ENCODE data around the gene SPOP. TPM values are rescaled to one million over a fixed set of nuclear protein-coding genes. Genes with fewer than 3 reads are reported as not detected.
A peak's percentile ranks its signal among the peaks of the same experiment; 100 is the strongest.

Gene SPOP
- total RNA-seq, 3 donors from 2014 or later, result 61.4 to 78.1 (median 71.9) TPM

GRCh38 chr17:49600949-49601348, 76.9 kb downstream of the SPOP start:
- no peak for ATAC-seq
- no peak overlapping the region for H3K4me3 Mint-ChIP-seq
- no peak for DNase-seq
- H3K27me3 Mint-ChIP-seq (ENCODE audit: low read depth), result no peaks in the 10 kb centered on the region
- H3K36me3 Mint-ChIP-seq (ENCODE audit: insufficient read depth), result peaks cover 36% of the 10 kb centered on the region
- H3K4me1 Mint-ChIP-seq (ENCODE audit: low read depth), result no peaks in the 10 kb centered on the region
- no peaks in the 10 kb centered on the region for H3K9me3 Mint-ChIP-seq

- no peak for DNase-seq
- Mint-ChIP-seq H3K9me3 (no peaks in the 10 kb centered on the region), H3K36me3 (ENCODE audit: insufficient read depth) (peaks cover 42% of the 10 kb centered on the region), H3K4me3 (no peak overlapping the region), H3K27me3 (ENCODE audit: low read depth) (no peaks in the 10 kb centered on the region), H3K4me1 (ENCODE audit: low read depth) (no peaks in the 10 kb centered on the region)
- no peak for ATAC-seq
Observed at GRCh38 chr17:49598918-49599317, 79.0 kb downstream of the SPOP start.

- peaks cover 42% of the 10 kb centered on the region for H3K36me3 Mint-ChIP-seq (ENCODE audit: insufficient read depth)
- H3K27me3 Mint-ChIP-seq (ENCODE audit: low read depth), result no peaks in the 10 kb centered on the region
- no peaks in the 10 kb centered on the region for H3K4me1 Mint-ChIP-seq (ENCODE audit: low read depth)
- no peaks in the 10 kb centered on the region for H3K9me3 Mint-ChIP-seq
- DNase-seq, result no peak
- no peak overlapping the region for H3K4me3 Mint-ChIP-seq
- no peak for ATAC-seq
Observed at GRCh38 chr17:49597928-49598655, 79.8 kb downstream of the SPOP start.

DNA sequence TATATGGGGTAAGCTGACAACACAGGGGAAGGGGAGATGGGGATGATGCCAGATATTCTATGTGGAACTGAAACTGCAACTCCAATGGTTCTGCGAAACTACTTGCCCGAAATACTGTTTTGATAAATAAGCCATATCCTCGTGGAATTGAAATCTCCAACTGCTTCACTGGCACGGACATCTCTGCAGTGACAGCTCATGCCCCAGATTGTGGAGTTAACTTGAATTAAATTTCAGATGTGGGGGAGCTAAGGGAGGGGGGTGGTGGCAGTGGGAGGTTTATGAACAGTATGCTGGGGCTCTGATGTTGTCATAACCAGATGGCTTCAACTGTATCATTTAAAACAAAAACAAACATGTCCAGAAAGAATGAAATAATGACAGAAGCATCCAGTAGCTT, 80.5 kb downstream of the SPOP start:
- no peak for ATAC-seq
- H3K36me3 Mint-ChIP-seq (ENCODE audit: insufficient read depth), result peaks cover 45% of the 10 kb centered on the region
- DNase-seq, result no peak
- H3K9me3 Mint-ChIP-seq, result no peaks in the 10 kb centered on the region
- no peaks in the 10 kb centered on the region for H3K4me1 Mint-ChIP-seq (ENCODE audit: low read depth)
- no peaks in the 10 kb centered on the region for H3K27me3 Mint-ChIP-seq (ENCODE audit: low read depth)
- no peak overlapping the region for H3K4me3 Mint-ChIP-seq

DNA sequence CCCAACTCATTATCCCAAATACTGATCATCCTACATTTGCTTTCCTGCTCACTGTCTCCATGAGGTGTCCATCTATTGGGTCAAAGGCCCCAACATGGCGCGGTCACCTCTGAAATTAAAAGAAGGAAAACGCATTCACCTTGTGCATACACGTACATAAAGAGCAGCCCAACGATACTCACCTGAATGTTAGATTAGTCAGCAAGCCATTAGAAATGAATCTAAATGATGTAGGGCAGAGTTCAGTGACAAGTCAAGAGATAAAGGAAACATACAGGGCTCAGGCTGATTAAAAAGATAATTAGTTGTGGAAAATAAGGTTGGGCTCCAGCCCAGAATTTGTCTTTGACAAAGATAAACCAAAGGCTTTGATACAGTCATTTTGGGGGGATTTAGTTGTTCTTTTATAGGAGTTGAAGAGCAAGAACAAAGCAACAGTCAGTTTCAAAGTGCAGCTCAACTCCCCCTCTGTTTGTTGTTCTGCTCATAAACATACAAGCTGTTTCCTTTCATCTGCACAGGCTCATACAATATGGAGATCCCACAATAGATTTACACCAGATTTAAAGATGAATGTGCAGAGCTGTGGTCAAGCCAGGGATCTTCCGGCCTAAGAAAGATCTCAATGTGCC, 81.2 kb downstream of the SPOP start:
- DNase-seq (no peak), ATAC-seq (no peak)
- Mint-ChIP-seq H3K27me3 (ENCODE audit: low read depth) (no peaks in the 10 kb centered on the region), H3K4me3 (no peak overlapping the region), H3K9me3 (no peaks in the 10 kb centered on the region), H3K4me1 (ENCODE audit: low read depth) (no peaks in the 10 kb centered on the region), H3K36me3 (ENCODE audit: insufficient read depth) (peaks cover 43% of the 10 kb centered on the region)

- no peaks in the 10 kb centered on the region for H3K4me1 Mint-ChIP-seq (ENCODE audit: low read depth)
- H3K4me3 Mint-ChIP-seq, result no peak overlapping the region
- H3K36me3 Mint-ChIP-seq (ENCODE audit: insufficient read depth), result peaks cover 42% of the 10 kb centered on the region
- ATAC-seq (no peak), DNase-seq (no peak)
- H3K9me3 Mint-ChIP-seq, result no peaks in the 10 kb centered on the region
- H3K27me3 Mint-ChIP-seq (ENCODE audit: low read depth), result no peaks in the 10 kb centered on the region
Observed at GRCh38 chr17:49595980-49596379, 81.9 kb downstream of the SPOP start.

DNA sequence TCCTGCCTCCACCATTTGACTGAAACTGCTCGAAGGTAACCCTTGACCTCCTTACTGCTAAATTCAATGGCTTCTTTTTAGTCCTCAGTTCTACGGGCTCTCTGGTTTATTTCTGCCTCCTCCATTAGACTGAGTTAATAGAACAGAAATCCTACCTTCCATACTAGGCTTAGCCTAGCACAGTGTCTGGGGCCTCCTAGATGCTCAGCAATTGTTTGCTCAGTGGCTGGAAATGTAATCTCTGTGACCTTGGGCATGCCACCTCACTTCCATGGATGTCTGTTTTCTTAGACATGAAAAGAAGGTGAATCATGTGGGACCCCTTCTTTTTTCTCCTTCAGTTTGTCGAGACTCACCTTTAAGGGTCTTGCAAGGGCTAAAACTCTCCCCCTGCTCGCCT, 82.6 kb downstream of the SPOP start:
- Mint-ChIP-seq H3K9me3 (no peaks in the 10 kb centered on the region), H3K36me3 (ENCODE audit: insufficient read depth) (peaks cover 37% of the 10 kb centered on the region), H3K4me3 (no peak overlapping the region), H3K27me3 (ENCODE audit: low read depth) (no peaks in the 10 kb centered on the region), H3K4me1 (ENCODE audit: low read depth) (no peaks in the 10 kb centered on the region)
- DNase-seq, result no peak
- no peak for ATAC-seq

GRCh38 chr17:49592263-49592662, 85.6 kb downstream of the SPOP start:
- no peak for ATAC-seq
- Mint-ChIP-seq H3K4me1 (ENCODE audit: low read depth) (peaks cover 2% of the 10 kb centered on the region), H3K27me3 (ENCODE audit: low read depth) (no peaks in the 10 kb centered on the region), H3K9me3 (no peaks in the 10 kb centered on the region), H3K36me3 (ENCODE audit: insufficient read depth) (peaks cover 24% of the 10 kb centered on the region), H3K4me3 (no peak overlapping the region)
- DNase-seq, result no peak

GRCh38 chr17:49590874-49591273, 87.0 kb downstream of the SPOP start:
- ATAC-seq, result no peak
- H3K27me3 Mint-ChIP-seq (ENCODE audit: low read depth), result no peaks in the 10 kb centered on the region
- no peaks in the 10 kb centered on the region for H3K9me3 Mint-ChIP-seq
- H3K36me3 Mint-ChIP-seq (ENCODE audit: insufficient read depth), result peaks cover 16% of the 10 kb centered on the region
- peaks cover 2% of the 10 kb centered on the region for H3K4me1 Mint-ChIP-seq (ENCODE audit: low read depth)
- no peak for DNase-seq
- no peak overlapping the region for H3K4me3 Mint-ChIP-seq

DNA sequence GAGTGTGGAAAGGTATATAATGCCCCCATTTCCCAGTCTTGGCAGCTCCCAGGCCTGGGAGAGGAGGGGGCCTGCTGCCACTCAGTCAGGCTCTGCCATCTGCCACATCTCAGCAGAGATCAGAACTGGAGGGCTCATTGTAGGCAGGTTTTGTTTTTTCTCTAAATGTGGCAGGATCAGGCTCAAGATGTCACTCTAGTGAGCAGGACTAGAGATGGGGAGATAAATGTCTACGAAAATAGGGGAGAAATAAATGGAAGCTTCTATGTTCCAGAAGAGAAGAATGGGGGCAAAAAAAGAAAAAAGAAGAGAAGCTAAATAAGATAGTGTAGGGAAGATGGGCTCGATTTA, 88.3 kb downstream of the SPOP start:
- no peak for DNase-seq
- ATAC-seq, result no peak
- no peaks in the 10 kb centered on the region for H3K27me3 Mint-ChIP-seq (ENCODE audit: low read depth)
- no peaks in the 10 kb centered on the region for H3K9me3 Mint-ChIP-seq
- H3K36me3 Mint-ChIP-seq (ENCODE audit: insufficient read depth), result peaks cover 12% of the 10 kb centered on the region
- H3K4me1 Mint-ChIP-seq (ENCODE audit: low read depth), result peaks cover 2% of the 10 kb centered on the region
- H3K4me3 Mint-ChIP-seq, result no peak overlapping the region

GRCh38 chr17:49588726-49589576, 88.9 kb downstream of the SPOP start:
- Mint-ChIP-seq H3K36me3 (ENCODE audit: insufficient read depth) (peaks cover 10% of the 10 kb centered on the region), H3K4me3 (no peak overlapping the region), H3K27me3 (ENCODE audit: low read depth) (no peaks in the 10 kb centered on the region), H3K9me3 (no peaks in the 10 kb centered on the region), H3K4me1 (ENCODE audit: low read depth) (peaks cover 2% of the 10 kb centered on the region)
- ATAC-seq, result no peak
- DNase-seq, result no peak

DNA sequence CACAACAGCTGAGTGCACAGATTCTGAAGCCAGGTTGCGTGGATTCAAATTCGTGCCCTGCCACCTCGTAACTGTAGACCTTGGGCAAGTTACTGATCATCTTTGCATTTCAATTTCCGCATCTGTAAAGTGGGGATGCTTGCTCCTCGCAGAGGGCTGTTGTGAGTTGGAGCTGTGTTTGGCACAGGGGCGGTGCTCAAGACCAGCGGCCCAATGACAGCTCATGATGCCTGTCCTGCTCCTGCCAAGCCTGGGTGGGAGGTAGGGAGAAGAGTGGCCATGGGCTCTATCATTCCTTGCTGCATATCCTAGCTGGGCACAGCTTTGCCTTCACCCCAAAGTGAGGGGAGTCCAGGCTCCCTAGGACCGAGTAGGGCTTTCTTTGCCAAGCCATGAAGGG, 89.6 kb downstream of the SPOP start:
- Mint-ChIP-seq H3K27me3 (ENCODE audit: low read depth) (no peaks in the 10 kb centered on the region), H3K4me3 (no peak overlapping the region), H3K9me3 (no peaks in the 10 kb centered on the region), H3K36me3 (ENCODE audit: insufficient read depth) (peaks cover 10% of the 10 kb centered on the region), H3K4me1 (ENCODE audit: low read depth) (peaks cover 2% of the 10 kb centered on the region)
- DNase-seq (no peak), ATAC-seq (no peak)

DNA sequence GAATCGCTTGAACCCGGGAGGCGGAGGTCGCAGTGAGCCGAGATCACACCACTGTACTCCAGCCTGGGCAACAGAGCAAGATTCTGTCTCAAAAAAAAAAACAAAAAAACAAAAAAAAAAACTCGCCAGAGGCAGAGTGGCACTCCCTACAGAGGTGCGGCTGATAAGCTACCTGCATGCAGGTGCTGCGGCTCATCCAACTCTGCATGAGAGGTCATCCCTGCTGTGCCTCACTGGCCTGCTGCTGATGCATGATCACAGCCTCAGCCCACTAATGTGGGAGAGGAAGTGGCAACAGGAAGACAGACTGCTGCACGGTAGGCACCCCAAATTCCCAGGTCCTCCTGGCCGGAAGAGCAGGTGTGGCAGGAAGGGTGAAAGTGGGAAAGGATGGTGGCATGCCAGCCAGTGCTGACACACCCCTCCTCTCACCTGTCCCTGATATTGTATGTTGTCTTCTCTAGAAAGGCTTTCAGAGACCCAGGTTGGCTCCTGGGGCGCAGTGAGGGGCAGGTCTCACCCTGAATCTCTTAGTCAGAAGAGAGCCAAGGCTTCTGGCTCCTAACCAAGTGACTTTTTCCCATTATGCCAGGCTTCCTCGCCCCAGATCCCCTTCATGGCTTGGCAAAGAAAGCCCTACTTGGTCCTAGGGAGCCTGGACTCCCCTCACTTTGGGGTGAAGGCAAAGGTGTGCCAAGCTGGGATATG, 90.4 kb downstream of the SPOP start:
- Mint-ChIP-seq H3K36me3 (ENCODE audit: insufficient read depth) (peaks cover 6% of the 10 kb centered on the region), H3K9me3 (no peaks in the 10 kb centered on the region), H3K4me1 (ENCODE audit: low read depth) (peaks cover 2% of the 10 kb centered on the region), H3K4me3 (no peak overlapping the region), H3K27me3 (ENCODE audit: low read depth) (no peaks in the 10 kb centered on the region)
- no peak for DNase-seq
- ATAC-seq, result no peak

- H3K27me3 Mint-ChIP-seq (ENCODE audit: low read depth), result no peaks in the 10 kb centered on the region
- peak; percentile 32 to 41 for ATAC-seq
- H3K4me1 Mint-ChIP-seq (ENCODE audit: low read depth), result peaks cover 2% of the 10 kb centered on the region
- H3K9me3 Mint-ChIP-seq, result no peaks in the 10 kb centered on the region
- no peak for DNase-seq
- peaks cover 2% of the 10 kb centered on the region for H3K36me3 Mint-ChIP-seq (ENCODE audit: insufficient read depth)
- no peak overlapping the region for H3K4me3 Mint-ChIP-seq
Observed at GRCh38 chr17:49585422-49586027, 92.4 kb downstream of the SPOP start.
